Natural killer cell (primary cell): ENCODE data around the gene KCNT2. TPM values are rescaled to one million over a fixed set of nuclear protein-coding genes. Genes with fewer than 3 reads are reported as not detected.

Experiments
- ATAC-seq, 3 donors: fragments of 150-1000 bp in 2 of 3; fragments of 200-7000 bp in 1 of 3; cut with Tn5 transposase; 1 replicate in 1 of 3; 2 replicates in 2 of 3; pipeline ENCODE4 v1.10.0; 2021; ENCODE audit warnings: mild to moderate bottlenecking in 2 of 3, moderate library complexity in 2 of 3
- DNase-seq, 2 donors: peaks; one replicate each; pipeline versions ENCODE4 v3.0.0 to v3.0.0-alpha.2; 2013 to 2021; ENCODE audit warnings: mixed read lengths in 1 of 2
- H3K27ac ChIP-seq: one replicate; pipeline ENCODE4 v1.5.1; 2013; ENCODE audit warnings: mild to moderate bottlenecking, low read length
- H3K27me3 ChIP-seq: one replicate; pipeline ENCODE4 v1.6.1; 2013; ENCODE audit warnings: low read length; ENCODE audit not compliant: control insufficient read depth, insufficient read depth
- H3K36me3 ChIP-seq: one replicate; pipeline ENCODE4 v1.6.1; 2013; ENCODE audit warnings: low read length; ENCODE audit not compliant: control insufficient read depth, insufficient read depth
- H3K4me1 ChIP-seq: one replicate; pipeline ENCODE4 v1.6.1; 2013; ENCODE audit warnings: low read length; ENCODE audit not compliant: control insufficient read depth, insufficient read depth
- H3K4me3 ChIP-seq: one replicate; pipeline ENCODE4 v1.5.1; 2013; ENCODE audit warnings: low read length
- H3K9me3 ChIP-seq: one replicate; pipeline ENCODE4 v1.6.1; 2013; ENCODE audit warnings: low read length; ENCODE audit not compliant: control insufficient read depth, insufficient read depth
- H3K27ac Mint-ChIP-seq, 2 donors: one replicate each; pipeline ENCODE4 v1.8.0; 2022; ENCODE audit warnings: mild to moderate bottlenecking in 2 of 2, mixed read lengths in 2 of 2, moderate library complexity in 1 of 2
- H3K27me3 Mint-ChIP-seq, 2 donors: one replicate each; pipeline ENCODE4 v1.8.0; 2022; ENCODE audit warnings: low read depth in 2 of 2, mixed read lengths in 2 of 2
- H3K36me3 Mint-ChIP-seq: one replicate; pipeline ENCODE4 v1.8.0; 2022; ENCODE audit warnings: mixed read lengths
- H3K4me1 Mint-ChIP-seq, 2 donors: one replicate each; pipeline ENCODE4 v1.8.0; 2022; ENCODE audit warnings: mixed read lengths in 2 of 2
- H3K4me3 Mint-ChIP-seq: one replicate; pipeline ENCODE4 v1.8.0; 2022; ENCODE audit warnings: mild to moderate bottlenecking, moderate library complexity, mixed read lengths
- H3K9me3 Mint-ChIP-seq, 2 donors: one replicate each; pipeline ENCODE4 v1.8.0; 2022; ENCODE audit warnings: mixed read lengths in 2 of 2
- CTCF ChIP-seq: fragments of 200-600 bp; IDR thresholded peaks from one replicate; pipeline ENCODE4 v1.8.0; 2022; ENCODE audit warnings: antibody characterized with exemption
- whole genome bisulfite sequencing: methylation state at CpG from one replicate; pipeline ENCODE4 v1.1.7; 2013; ENCODE audit warnings: missing lambda C conversion rate; ENCODE audit not compliant: insufficient coverage; 5-methylcytosine and 5-hydroxymethylcytosine counted together
- intact Hi-C: fragments of 100-400 bp; cut with micrococcal nuclease; formaldehyde crosslinking; loops from one replicate; pipeline ENCODE4 v1.14.2; 2022
- total RNA-seq, 4 donors: library from RNA; stranded (reverse); fragments of 120-200 nt in 1 of 4; gene quantifications; one replicate each; pipeline versions ENCODE4 v1.2.3 to v1.2.4, GENCODE V29; 2013 to 2022

Gene KCNT2
- total RNA-seq, 3 donors from 2014 or later (not counting 1 experiment from before 2014, with no cell fraction given), result not detected

GRCh38 chr1:196449460-196449859, 158.8 kb downstream of the KCNT2 start:
- no peak for ATAC-seq
- Histone ChIP-seq H3K4me1 (no peaks in the 10 kb centered on the region), H3K27ac (no peak overlapping the region), H3K4me3 (no peak overlapping the region), H3K27me3 (no peaks in the 10 kb centered on the region), H3K9me3 (no peaks in the 10 kb centered on the region), H3K36me3 (no peaks in the 10 kb centered on the region)
- Mint-ChIP-seq H3K4me3 (no peak overlapping the region), H3K36me3 (peaks cover 6% of the 10 kb centered on the region), H3K27ac (no peak overlapping the region), H3K4me1 (no peaks in the 10 kb centered on the region), H3K9me3 (peaks cover 12 to 15% of the 10 kb centered on the region in 2 donors), H3K27me3 (no peaks in the 10 kb centered on the region)
- DNase-seq, result no peak
- intact Hi-C loops, result no loop called here
- no peak for TF ChIP-seq CTCF

- no peaks in the 10 kb centered on the region for H3K36me3 Mint-ChIP-seq
- peaks cover 10 to 11% of the 10 kb centered on the region in 2 donors for H3K9me3 Mint-ChIP-seq
- H3K27ac ChIP-seq, result no peak overlapping the region
- no peak overlapping the region for H3K4me3 ChIP-seq
- no peak overlapping the region for H3K4me3 Mint-ChIP-seq
- H3K27me3 ChIP-seq, result no peaks in the 10 kb centered on the region
- TF ChIP-seq CTCF, result no peak
- no peaks in the 10 kb centered on the region for H3K9me3 ChIP-seq
- ATAC-seq, result no peak
- H3K27me3 Mint-ChIP-seq, result no peaks in the 10 kb centered on the region
- no peak overlapping the region for H3K27ac Mint-ChIP-seq
- no peak for DNase-seq
- H3K36me3 ChIP-seq, result no peaks in the 10 kb centered on the region
- H3K4me1 ChIP-seq, result no peaks in the 10 kb centered on the region
- intact Hi-C loops, result no loop called here
- no peaks in the 10 kb centered on the region for H3K4me1 Mint-ChIP-seq
- no CpG with 5 or more reads among the region's 1 CpG for WGBS
These were observed 162.5 kb downstream of the KCNT2 start for GRCh38 chr1:196445775-196446174.

GRCh38 chr1:196444634-196445033, 163.6 kb downstream of the KCNT2 start:
- no peaks in the 10 kb centered on the region for H3K4me1 ChIP-seq
- ATAC-seq (no peak), DNase-seq (no peak)
- H3K4me3 Mint-ChIP-seq, result no peak overlapping the region
- intact Hi-C loops, result no loop called here
- H3K27ac ChIP-seq, result no peak overlapping the region
- no peaks in the 10 kb centered on the region for H3K36me3 Mint-ChIP-seq
- H3K36me3 ChIP-seq, result no peaks in the 10 kb centered on the region
- no peaks in the 10 kb centered on the region for H3K27me3 ChIP-seq
- no peaks in the 10 kb centered on the region for H3K27me3 Mint-ChIP-seq
- no peaks in the 10 kb centered on the region for H3K9me3 ChIP-seq
- no peak for TF ChIP-seq CTCF
- peaks cover 7 to 10% of the 10 kb centered on the region in 2 donors for H3K9me3 Mint-ChIP-seq
- no peak overlapping the region for H3K27ac Mint-ChIP-seq
- H3K4me3 ChIP-seq, result no peak overlapping the region
- no peaks in the 10 kb centered on the region for H3K4me1 Mint-ChIP-seq

- Histone ChIP-seq H3K9me3 (no peaks in the 10 kb centered on the region), H3K4me3 (no peak overlapping the region), H3K36me3 (no peaks in the 10 kb centered on the region), H3K27me3 (no peaks in the 10 kb centered on the region), H3K4me1 (no peaks in the 10 kb centered on the region), H3K27ac (no peak overlapping the region)
- Mint-ChIP-seq H3K4me1 (no peaks in the 10 kb centered on the region), H3K27me3 (no peaks in the 10 kb centered on the region), H3K9me3 (peaks cover 6% of the 10 kb centered on the region in 2 donors), H3K36me3 (no peaks in the 10 kb centered on the region), H3K27ac (no peak overlapping the region), H3K4me3 (no peak overlapping the region)
- no peak for TF ChIP-seq CTCF
- intact Hi-C loops, result no loop called here
- 92% methylated on average over 3 of the region's 3 CpGs for WGBS
- ATAC-seq (no peak), DNase-seq (no peak)
These were observed 165.9 kb downstream of the KCNT2 start for GRCh38 chr1:196442366-196442765.
